Liver (tissue), 9 donors: Measurements from ENCODE around the gene B3GALT4. TPM values are rescaled to one million over a fixed set of nuclear protein-coding genes. Genes with fewer than 3 reads are reported as not detected.
A peak's percentile ranks its signal among the peaks of the same experiment; 100 is the strongest.

Experiments
- DNase-seq: peaks from one replicate; pipeline ENCODE4 v3.0.0-alpha.2; 2017; ENCODE audit warnings: low spot score
- H3K27ac ChIP-seq, 2 donors: one replicate each; pipeline ENCODE4 v1.7.0; 2013; ENCODE audit warnings: inconsistent platforms in 2 of 2, low read length in 2 of 2, control low read depth in 1 of 2, low read depth in 1 of 2, mild to moderate bottlenecking in 1 of 2
- H3K27me3 ChIP-seq, 4 donors: one replicate each; pipeline versions ENCODE4 v1.6.1 to v1.7.0; 2013; ENCODE audit warnings: low read length in 3 of 4, inconsistent platforms in 1 of 4, mild to moderate bottlenecking in 1 of 4, moderate library complexity in 1 of 4; ENCODE audit not compliant: control insufficient read depth in 4 of 4, insufficient read depth in 4 of 4
- H3K36me3 ChIP-seq, 4 donors: one replicate each; pipeline versions ENCODE4 v1.6.1 to v1.7.0; 2013; ENCODE audit warnings: low read length in 3 of 4, mild to moderate bottlenecking in 3 of 4, low read depth in 1 of 4, moderate library complexity in 1 of 4; ENCODE audit not compliant: control insufficient read depth in 4 of 4, insufficient read depth in 3 of 4
- H3K4me1 ChIP-seq, 4 donors: one replicate each; pipeline versions ENCODE4 v1.6.1 to v1.7.0; 2013; ENCODE audit warnings: low read length in 3 of 4, mild to moderate bottlenecking in 3 of 4, moderate library complexity in 1 of 4; ENCODE audit not compliant: control insufficient read depth in 4 of 4, insufficient read depth in 4 of 4
- H3K4me3 ChIP-seq, 3 donors: one replicate each; pipeline versions ENCODE4 v1.6.1 to v1.7.0; 2013; ENCODE audit warnings: low read length in 3 of 3, control low read depth in 1 of 3, low read depth in 1 of 3, mild to moderate bottlenecking in 1 of 3
- H3K9ac ChIP-seq, 2 donors: one replicate each; pipeline ENCODE4 v1.7.0; 2013; ENCODE audit warnings: low read length in 2 of 2, mild to moderate bottlenecking in 2 of 2, moderate library complexity in 2 of 2, control low read depth in 1 of 2, low read depth in 1 of 2
- H3K9me3 ChIP-seq, 4 donors: one replicate each; pipeline versions ENCODE4 v1.6.1 to v1.7.0; 2013; ENCODE audit warnings: low read length in 3 of 4; ENCODE audit not compliant: control insufficient read depth in 4 of 4
- ATF3 ChIP-seq: IDR thresholded peaks from 2 replicates; pipeline ENCODE4 v1.6.1; 2016; ENCODE audit warnings: antibody characterized with exemption
- CTCF ChIP-seq: fragments of 150-350 bp; IDR thresholded peaks from 2 replicates; pipeline ENCODE4 v1.5.1; 2017; ENCODE audit warnings: improper control_type of control experiment, low read depth, low read length; ENCODE audit not compliant: missing input control
- EGR1 ChIP-seq, 2 donors: IDR thresholded peaks; 2 replicates each; pipeline ENCODE4 v1.6.1; 2016 to 2018; ENCODE audit warnings: antibody characterized with exemption in 2 of 2, low read depth in 2 of 2
- FOXA1 ChIP-seq: IDR thresholded peaks from 2 replicates; pipeline ENCODE4 v1.6.1; 2016; ENCODE audit warnings: antibody characterized with exemption
- FOXA2 ChIP-seq: IDR thresholded peaks from 2 replicates; pipeline ENCODE4 v1.6.1; 2016; ENCODE audit warnings: antibody characterized with exemption
- GABPA ChIP-seq, 2 donors: IDR thresholded peaks in 1 of 2; conservative IDR thresholded peaks in 1 of 2; 2 replicates each; pipeline ENCODE4 v1.6.1; 2016; ENCODE audit warnings: antibody characterized with exemption in 2 of 2, mild to moderate bottlenecking in 1 of 2, moderate library complexity in 1 of 2
- HNF4A ChIP-seq, 2 donors: conservative IDR thresholded peaks; 2 replicates each; pipeline ENCODE4 v1.6.1; 2016; ENCODE audit warnings: antibody characterized with exemption in 2 of 2, mild to moderate bottlenecking in 2 of 2
- HNF4G ChIP-seq: IDR thresholded peaks from 2 replicates; pipeline ENCODE4 v1.6.1; 2016; ENCODE audit warnings: antibody characterized with exemption
- JUND ChIP-seq, 2 donors: IDR thresholded peaks; 2 replicates each; pipeline ENCODE4 v1.6.1; 2016; ENCODE audit warnings: antibody characterized with exemption in 2 of 2
- MAX ChIP-seq: IDR thresholded peaks from 2 replicates; pipeline ENCODE4 v1.6.1; 2016; ENCODE audit warnings: antibody characterized with exemption
- NR2F2 ChIP-seq: IDR thresholded peaks from 2 replicates; pipeline ENCODE4 v1.6.1; 2016; ENCODE audit warnings: antibody characterized with exemption
- RAD21 ChIP-seq, 2 donors: IDR thresholded peaks; 2 replicates each; pipeline ENCODE4 v1.6.1; 2016; ENCODE audit warnings: antibody characterized with exemption in 2 of 2, mild to moderate bottlenecking in 2 of 2
- REST ChIP-seq: IDR thresholded peaks from 2 replicates; pipeline ENCODE4 v1.6.1; 2016; ENCODE audit warnings: antibody characterized with exemption, mild to moderate bottlenecking
- RXRA ChIP-seq, 2 donors: IDR thresholded peaks; 2 replicates each; pipeline ENCODE4 v1.6.1; 2017 to 2018; ENCODE audit warnings: antibody characterized with exemption in 2 of 2, mild to moderate bottlenecking in 1 of 2
- SP1 ChIP-seq: IDR thresholded peaks from 2 replicates; pipeline ENCODE4 v1.6.1; 2018; ENCODE audit warnings: antibody characterized with exemption, mild to moderate bottlenecking
- TAF1 ChIP-seq: conservative IDR thresholded peaks from 2 replicates; pipeline ENCODE4 v1.6.1; 2016; ENCODE audit warnings: antibody characterized with exemption, mild to moderate bottlenecking
- YY1 ChIP-seq: IDR thresholded peaks from 2 replicates; pipeline ENCODE4 v1.6.1; 2016; ENCODE audit warnings: antibody characterized with exemption, mild to moderate bottlenecking
- ZBTB33 ChIP-seq: IDR thresholded peaks from 2 replicates; pipeline ENCODE4 v1.6.1; 2016; ENCODE audit warnings: antibody characterized with exemption
- WGBS: extraction: QIAGEN DNeasy Blood & Tissue Kit; methylation state at CpG from one replicate; pipeline ENCODE4 v1.1.7; 2013; 5-methylcytosine and 5-hydroxymethylcytosine counted together
- polyA plus RNA-seq, 2 donors: library from polyadenylated mRNA; stranded (reverse) in 1 of 2; unstranded in 1 of 2; fragments of 200-250 nt in 1 of 2; fragments of >200 nt in 1 of 2; fragmentation: Nextera tagmentation in 1 of 2; extraction: Ambion mirVana in 1 of 2; gene quantifications; one replicate each; pipeline versions ENCODE4 v1.2.1 to v1.2.3, GENCODE V29; 2013 to 2015
- total RNA-seq, 2 donors: library from RNA; depleted of rRNA; stranded (reverse); fragments of >200 nt; gene quantifications; one replicate each; pipeline ENCODE4 v1.2.3, GENCODE V29; 2014
- donor health status: healthy.
- donor health status: healthy.
- donor health status: healthy.
- donor health status: healthy.
- donor health status: healthy.

B3GALT4 gene
- total and polyA plus RNA-seq, 4 donors: 1.5 to 2.7 (median 1.9) TPM

GRCh38 chr6:33316603-33317418 lies 39.9 kb downstream of the B3GALT4 start:
- H3K9ac ChIP-seq: no peak overlapping the region
- TF ChIP-seq TAF1 (no peak), RXRA (IDR thresholded peaks at IDR 0.05) (no peak), FOXA2 (no peak), REST (no peak), JUND (IDR thresholded peaks at IDR 0.05) (no peak), ZBTB33 (no peak), SP1 (no peak), GABPA (IDR thresholded peaks at IDR 0.05 in 1 of 2, conservative IDR thresholded peaks at IDR 0.05 in 1 of 2) (no peak), EGR1 (IDR thresholded peaks at IDR 0.05; ENCODE audit: low read depth in 2 of 2) (no peak), NR2F2 (no peak), HNF4G (no peak), ATF3 (no peak), CTCF (no peak), HNF4A (conservative IDR thresholded peaks at IDR 0.05) (no peak), RAD21 (IDR thresholded peaks at IDR 0.05) (no peak), FOXA1 (no peak), YY1 (no peak), MAX (no peak)
- 83% methylated on average over 19 of the region's 19 CpGs for WGBS
- H3K27ac ChIP-seq: no peak overlapping the region
- H3K36me3 ChIP-seq: peaks cover 0 to 16% (median 8%) of the 10 kb centered on the region in 4 donors
- peaks cover 18 to 63% (median 52%) of the 10 kb centered on the region in 4 donors for H3K4me1 ChIP-seq
- H3K9me3 ChIP-seq: no peaks in the 10 kb centered on the region
- H3K27me3 ChIP-seq: no peaks in the 10 kb centered on the region
- H3K4me3 ChIP-seq: peak overlapping the region in 2 of 3 donors; percentile 55 to 68
- no peak for DNase-seq
